IMR-90 (cell line): Measurements from ENCODE around the gene STEAP3. TPM values are rescaled to one million over a fixed set of nuclear protein-coding genes. Genes with fewer than 3 reads are reported as not detected.
A peak's percentile ranks its signal among the peaks of the same experiment; 100 is the strongest.

ENCODE experiments used
- ATAC-seq: fragments of 200-7000 bp; cut with Tn5 transposase; 2 replicates; pipeline ENCODE4 v1.9.1; 2020; ENCODE audit warnings: low read depth, mild to moderate bottlenecking, moderate library complexity
- BruUV-seq: library from RNA; stranded (reverse); fragments of 400-500 nt; replicated peaks from 2 replicates; lab custom pipeline; 2021; lab: Mats Ljungman, UMichigan
- CTCF ChIA-PET: fragments of 300-600 bp; formaldehyde crosslinking; extraction: SDS; loops from one replicate; lab custom pipeline; 2021; ENCODE audit warnings: antibody characterized with exemption; lab: Yijun Ruan, JAX
- POLR2A ChIA-PET: fragments of 300-600 bp; sonication (Branson Sonifier 250); formaldehyde crosslinking; loops from one replicate; lab custom pipeline; 2022; ENCODE audit warnings: antibody characterized with exemption; ENCODE audit not compliant: unreplicated experiment; lab: Charles Lee
- DNase-seq: peaks from one replicate; pipeline ENCODE4 v3.0.0; 2013
- H2AFZ ChIP-seq: replicated peaks from 2 replicates; pipeline ENCODE3; 2013; ENCODE audit warnings: low read length, mild to moderate bottlenecking; ENCODE audit not compliant: poor library complexity
- H2AK5ac ChIP-seq: 2 replicates; pipeline ENCODE4 v1.6.1; 2013; ENCODE audit warnings: low read depth, low read length, inconsistent platforms
- H2AK9ac ChIP-seq: replicated peaks from 2 replicates; pipeline ENCODE3; 2013; ENCODE audit warnings: mild to moderate bottlenecking, low read depth, low read length, moderate library complexity; ENCODE audit not compliant: poor library complexity
- H2BK120ac ChIP-seq: 2 replicates; pipeline ENCODE4 v1.6.1; 2013; ENCODE audit warnings: low read depth, low read length, inconsistent platforms
- H2BK15ac ChIP-seq: 3 replicates; pipeline ENCODE4 v1.6.1; 2013; ENCODE audit warnings: low read depth, low read length, inconsistent platforms
- H2BK20ac ChIP-seq: 2 replicates; pipeline ENCODE4 v1.6.1; 2013; ENCODE audit warnings: low read depth, mild to moderate bottlenecking, inconsistent platforms, low read length, moderate library complexity
- H2BK5ac ChIP-seq: 2 replicates; pipeline ENCODE4 v1.6.1; 2013; ENCODE audit warnings: mild to moderate bottlenecking, low read depth, low read length, inconsistent platforms; ENCODE audit not compliant: poor library complexity, severe bottlenecking
- H3K14ac ChIP-seq: replicated peaks from 2 replicates; pipeline ENCODE4 v1.6.1; 2013; ENCODE audit warnings: low read depth, low read length, inconsistent platforms
- H3K18ac ChIP-seq: 2 replicates; pipeline ENCODE4 v1.6.1; 2013; ENCODE audit warnings: low read depth, low read length, control low read depth
- H3K23ac ChIP-seq: 2 replicates; pipeline ENCODE4 v1.6.1; 2013; ENCODE audit warnings: low read depth, low read length, inconsistent platforms
- H3K27ac ChIP-seq: 2 replicates; pipeline ENCODE4 v1.5.1; 2013; ENCODE audit warnings: mild to moderate bottlenecking, control low read depth, low read length; ENCODE audit not compliant: insufficient read depth
- H3K27me3 ChIP-seq: 2 replicates; pipeline ENCODE4 v1.6.1; 2013; ENCODE audit warnings: low read length; ENCODE audit not compliant: control insufficient read depth, insufficient read depth
- H3K36me3 ChIP-seq: 2 replicates; pipeline ENCODE4 v1.6.1; 2013; ENCODE audit warnings: low read length, mixed read lengths; ENCODE audit not compliant: control insufficient read depth, insufficient read depth
- H3K4ac ChIP-seq: 2 replicates; pipeline ENCODE4 v1.6.1; 2013; ENCODE audit warnings: low read depth, low read length, inconsistent platforms
- H3K4me1 ChIP-seq: 2 replicates; pipeline ENCODE4 v1.6.1; 2013; ENCODE audit warnings: low read length, mixed read lengths; ENCODE audit not compliant: control insufficient read depth, insufficient read depth
- H3K4me2 ChIP-seq: 2 replicates; pipeline ENCODE4 v1.6.1; 2013; ENCODE audit warnings: low read depth, mild to moderate bottlenecking, control low read depth, low read length, moderate library complexity
- H3K4me3 ChIP-seq: 2 replicates; pipeline ENCODE4 v1.5.1; 2013; ENCODE audit warnings: low read depth, mild to moderate bottlenecking, control low read depth, low read length, moderate library complexity; ENCODE audit not compliant: insufficient read depth
- H3K56ac ChIP-seq: 2 replicates; pipeline ENCODE4 v1.6.1; 2013; ENCODE audit warnings: low read length, inconsistent platforms; ENCODE audit not compliant: insufficient read depth; ENCODE audit errors: extremely low read depth
- H3K79me1 ChIP-seq, 2 experiments: 2 replicates each; pipeline ENCODE4 v1.6.1; 2013; ENCODE audit warnings: low read length in 2 of 2, inconsistent platforms in 1 of 2, low read depth in 1 of 2
- H3K9ac ChIP-seq: 2 replicates; pipeline ENCODE4 v1.6.1; 2013; ENCODE audit warnings: low read depth, low read length, control low read depth
- H3K9me1 ChIP-seq: 2 replicates; pipeline ENCODE4 v1.6.1; 2013; ENCODE audit warnings: low read length, inconsistent platforms; ENCODE audit not compliant: insufficient read depth
- H3K9me3 ChIP-seq: 2 replicates; pipeline ENCODE4 v1.6.1; 2013; ENCODE audit warnings: low read length; ENCODE audit not compliant: control insufficient read depth, insufficient read depth
- H4K20me1 ChIP-seq: 2 replicates; pipeline ENCODE4 v1.6.1; 2013; ENCODE audit warnings: low read length, inconsistent platforms; ENCODE audit not compliant: insufficient read depth
- H4K5ac ChIP-seq: 2 replicates; pipeline ENCODE4 v1.6.1; 2013; ENCODE audit warnings: mild to moderate bottlenecking, low read depth, low read length, control low read depth
- H4K8ac ChIP-seq, 2 experiments: 2 replicates each; pipeline ENCODE4 v1.6.1; 2013; ENCODE audit warnings: low read depth in 2 of 2, low read length in 2 of 2, control low read depth in 1 of 2, inconsistent platforms in 1 of 2
- H4K91ac ChIP-seq: 2 replicates; pipeline ENCODE4 v1.6.1; 2013; ENCODE audit warnings: low read depth, low read length, inconsistent platforms; ENCODE audit not compliant: insufficient read depth
- BHLHE40 ChIP-seq: fragments of 150-350 bp; IDR thresholded peaks from 2 replicates; pipeline ENCODE4 v1.6.1; 2016; ENCODE audit warnings: mild to moderate bottlenecking, low read depth, low read length
- CEBPB ChIP-seq: IDR thresholded peaks from 2 replicates; pipeline ENCODE4 v1.6.1; 2012; ENCODE audit warnings: low read depth, low read length, improper control_type of control experiment
- CHD1 ChIP-seq: IDR thresholded peaks from 2 replicates; pipeline ENCODE4 v1.6.1; 2012; ENCODE audit warnings: low read depth, low read length, improper control_type of control experiment
- FOS ChIP-seq: fragments of 150-350 bp; IDR thresholded peaks from 2 replicates; pipeline ENCODE4 v1.6.1; 2016; ENCODE audit warnings: low read depth, low read length
- MAFK ChIP-seq: IDR thresholded peaks from 2 replicates; pipeline ENCODE4 v1.6.1; 2012; ENCODE audit warnings: low read depth, low read length, improper control_type of control experiment
- MAZ ChIP-seq: IDR thresholded peaks from 2 replicates; pipeline ENCODE4 v1.6.1; 2012; ENCODE audit warnings: low read depth, mild to moderate bottlenecking, low read length, improper control_type of control experiment, moderate library complexity, borderline replicate concordance
- MXI1 ChIP-seq: IDR thresholded peaks from 2 replicates; pipeline ENCODE4 v1.6.1; 2012; ENCODE audit warnings: low read depth, mild to moderate bottlenecking, low read length, moderate library complexity, borderline replicate concordance
- NFE2L2 ChIP-seq: fragments of 150-350 bp; IDR thresholded peaks from 2 replicates; pipeline ENCODE4 v1.6.1; 2016; ENCODE audit warnings: low read depth, mild to moderate bottlenecking, low read length
- POLR2A ChIP-seq: IDR thresholded peaks from 2 replicates; pipeline ENCODE4 v1.6.1; 2012; ENCODE audit warnings: mild to moderate bottlenecking, low read depth, low read length
- RAD21 ChIP-seq: IDR thresholded peaks from 2 replicates; pipeline ENCODE4 v1.6.1; 2012; ENCODE audit warnings: low read length, improper control_type of control experiment
- RCOR1 ChIP-seq: IDR thresholded peaks from 2 replicates; pipeline ENCODE4 v1.6.1; 2012; ENCODE audit warnings: mild to moderate bottlenecking, low read length, improper control_type of control experiment; ENCODE audit not compliant: insufficient replicate concordance
- RFX5 ChIP-seq: IDR thresholded peaks from 2 replicates; pipeline ENCODE4 v1.8.0; 2012; ENCODE audit warnings: low read depth, mild to moderate bottlenecking, low read length, moderate library complexity
- SMC3 ChIP-seq: fragments of 150-350 bp; IDR thresholded peaks from 2 replicates; pipeline ENCODE4 v1.6.1; 2016; ENCODE audit warnings: low read depth, mild to moderate bottlenecking, antibody characterized with exemption, low read length, moderate library complexity
- WGBS, 2 experiments: methylation state at CpG; one replicate each; pipeline versions ENCODE4 v1.1.5 to v1.1.7; 2013; ENCODE audit warnings: missing lambda C conversion rate in 2 of 2; ENCODE audit not compliant: insufficient read length in 1 of 2; ENCODE audit errors: extremely low coverage in 2 of 2; 5-methylcytosine and 5-hydroxymethylcytosine counted together
- dilution Hi-C: fragments of 300-500 bp; cut with HindIII; formaldehyde crosslinking; loops from one replicate; pipeline ENCODE4 v1.14.3; 2018; ENCODE audit warnings: low sequenced_read_pairs; ENCODE audit not compliant: unreplicated experiment
- in situ Hi-C: fragments of 300-500 bp; cut with MboI; formaldehyde crosslinking; loops from 3 replicates; pipeline ENCODE4 v1.14.3; 2019; ENCODE audit warnings: low sequenced_read_pairs, inconsistent platforms, mixed read lengths
- intact Hi-C: fragments of 100-400 bp; cut with micrococcal nuclease; formaldehyde crosslinking; loops from 2 replicates; pipeline ENCODE4 v1.10.0; 2022
- polyA plus RNA-seq, 3 experiments: library from polyadenylated mRNA; depleted of rRNA; stranded (reverse); fragments of >200 nt; gene quantifications; 2 replicates each; pipeline ENCODE4 v1.2.3, GENCODE V29; 2012; ENCODE audit warnings: low replicate concordance in 1 of 3
- total RNA-seq: library from RNA; depleted of rRNA; stranded (reverse); fragments of >200 nt; gene quantifications from 2 replicates; pipeline ENCODE4 v1.2.3, GENCODE V29; 2012
- TF ChIP-seq, protein P1 (sequence below): conservative IDR thresholded peaks from 2 replicates; pipeline ENCODE4 v1.5.1; 2012; ENCODE audit warnings: mild to moderate bottlenecking, low read depth, low read length, improper control_type of control experiment
- TF ChIP-seq, protein P2 (sequence below): fragments of 150-350 bp; IDR thresholded peaks from 2 replicates; pipeline ENCODE4 v1.6.1; 2016; ENCODE audit warnings: low read depth, mild to moderate bottlenecking, low read length, moderate library complexity, borderline replicate concordance
- TF ChIP-seq, protein P3 (sequence below): fragments of 150-350 bp; IDR thresholded peaks from 2 replicates; pipeline ENCODE4 v1.6.1; 2017; ENCODE audit warnings: mild to moderate bottlenecking, antibody characterized with exemption, low read length, low read depth

Gene STEAP3
- total and polyA plus RNA-seq, 2 of the 4 experiments (the other 2 are of a cell fraction), result 19.4 to 43.9 TPM

GRCh38 chr2:119266091-119266589, 42.5 kb downstream of the STEAP3 start:
- no peaks in the 10 kb centered on the region for H3K36me3 ChIP-seq
- H3K18ac ChIP-seq, result no peak overlapping the region
- H3K79me1 ChIP-seq, result no peaks in the 10 kb centered on the region
- H3K9ac ChIP-seq, result no peak overlapping the region
- dilution Hi-C loops, result no loop called here
- no peak overlapping the region for H3K27ac ChIP-seq
- no peaks in the 10 kb centered on the region for H3K27me3 ChIP-seq
- H4K5ac ChIP-seq, result no peak overlapping the region
- no peak overlapping the region for H2BK20ac ChIP-seq
- no peak overlapping the region for H3K23ac ChIP-seq
- peak overlapping the region; percentile 1 for H2AFZ ChIP-seq
- no peak overlapping the region for H4K91ac ChIP-seq
- no peak for ATAC-seq
- H3K9me1 ChIP-seq, result peaks cover 5% of the 10 kb centered on the region
- POLR2A ChIA-PET, result no interaction called here
- H2BK15ac ChIP-seq, result no peak overlapping the region
- H3K14ac ChIP-seq, result no peak overlapping the region
- in situ Hi-C loops, result loop anchor here (25.0 kb wide), 1 partner anchor 104 kb away; the partner anchor contains the start of gene C1QL2
- no peak for TF ChIP-seq CEBPB
- TF ChIP-seq, protein P1, sequence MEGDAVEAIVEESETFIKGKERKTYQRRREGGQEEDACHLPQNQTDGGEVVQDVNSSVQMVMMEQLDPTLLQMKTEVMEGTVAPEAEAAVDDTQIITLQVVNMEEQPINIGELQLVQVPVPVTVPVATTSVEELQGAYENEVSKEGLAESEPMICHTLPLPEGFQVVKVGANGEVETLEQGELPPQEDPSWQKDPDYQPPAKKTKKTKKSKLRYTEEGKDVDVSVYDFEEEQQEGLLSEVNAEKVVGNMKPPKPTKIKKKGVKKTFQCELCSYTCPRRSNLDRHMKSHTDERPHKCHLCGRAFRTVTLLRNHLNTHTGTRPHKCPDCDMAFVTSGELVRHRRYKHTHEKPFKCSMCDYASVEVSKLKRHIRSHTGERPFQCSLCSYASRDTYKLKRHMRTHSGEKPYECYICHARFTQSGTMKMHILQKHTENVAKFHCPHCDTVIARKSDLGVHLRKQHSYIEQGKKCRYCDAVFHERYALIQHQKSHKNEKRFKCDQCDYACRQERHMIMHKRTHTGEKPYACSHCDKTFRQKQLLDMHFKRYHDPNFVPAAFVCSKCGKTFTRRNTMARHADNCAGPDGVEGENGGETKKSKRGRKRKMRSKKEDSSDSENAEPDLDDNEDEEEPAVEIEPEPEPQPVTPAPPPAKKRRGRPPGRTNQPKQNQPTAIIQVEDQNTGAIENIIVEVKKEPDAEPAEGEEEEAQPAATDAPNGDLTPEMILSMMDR, result no peak
- TF ChIP-seq RCOR1, result no peak
- TF ChIP-seq FOS, result no peak
- no peak for TF ChIP-seq CHD1
- TF ChIP-seq, protein P2, sequence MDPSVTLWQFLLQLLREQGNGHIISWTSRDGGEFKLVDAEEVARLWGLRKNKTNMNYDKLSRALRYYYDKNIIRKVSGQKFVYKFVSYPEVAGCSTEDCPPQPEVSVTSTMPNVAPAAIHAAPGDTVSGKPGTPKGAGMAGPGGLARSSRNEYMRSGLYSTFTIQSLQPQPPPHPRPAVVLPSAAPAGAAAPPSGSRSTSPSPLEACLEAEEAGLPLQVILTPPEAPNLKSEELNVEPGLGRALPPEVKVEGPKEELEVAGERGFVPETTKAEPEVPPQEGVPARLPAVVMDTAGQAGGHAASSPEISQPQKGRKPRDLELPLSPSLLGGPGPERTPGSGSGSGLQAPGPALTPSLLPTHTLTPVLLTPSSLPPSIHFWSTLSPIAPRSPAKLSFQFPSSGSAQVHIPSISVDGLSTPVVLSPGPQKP, result no peak
- no peak for TF ChIP-seq BHLHE40
- no peak for TF ChIP-seq MAZ
- TF ChIP-seq MAFK, result no peak
- TF ChIP-seq, protein P3, sequence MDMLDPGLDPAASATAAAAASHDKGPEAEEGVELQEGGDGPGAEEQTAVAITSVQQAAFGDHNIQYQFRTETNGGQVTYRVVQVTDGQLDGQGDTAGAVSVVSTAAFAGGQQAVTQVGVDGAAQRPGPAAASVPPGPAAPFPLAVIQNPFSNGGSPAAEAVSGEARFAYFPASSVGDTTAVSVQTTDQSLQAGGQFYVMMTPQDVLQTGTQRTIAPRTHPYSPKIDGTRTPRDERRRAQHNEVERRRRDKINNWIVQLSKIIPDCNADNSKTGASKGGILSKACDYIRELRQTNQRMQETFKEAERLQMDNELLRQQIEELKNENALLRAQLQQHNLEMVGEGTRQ, result no peak
- no peak for TF ChIP-seq NFE2L2
- no peak for TF ChIP-seq POLR2A
- no peak for TF ChIP-seq SMC3
- no peak for TF ChIP-seq RFX5
- TF ChIP-seq MXI1, result no peak
- no peak for TF ChIP-seq RAD21
- DNase-seq, result no peak
- H3K56ac ChIP-seq, result no peak overlapping the region
- H3K9me3 ChIP-seq, result no peaks in the 10 kb centered on the region
- BruUV-seq, result no TSS peak
- H3K4me3 ChIP-seq, result no peak overlapping the region
- WGBS, 2 experiments, result no CpG with 5 or more reads among the region's 8 CpGs
- no peak overlapping the region for H3K4me2 ChIP-seq
- H2AK9ac ChIP-seq, result no peak overlapping the region
- no peaks in the 10 kb centered on the region for H4K20me1 ChIP-seq
- no peak overlapping the region for H4K8ac ChIP-seq
- H3K4me1 ChIP-seq, result 0 out of 2 replicates have a peak, but pooled peaks cover 2% of the 10 kb centered on the region
- CTCF ChIA-PET, result no interaction called here
- H2BK5ac ChIP-seq, result no peak overlapping the region
- H2AK5ac ChIP-seq, result no peak overlapping the region
- no peak overlapping the region for H2BK120ac ChIP-seq
- intact Hi-C loops, result no loop called here
- H3K4ac ChIP-seq, result no peak overlapping the region
